SHP77 treated with DMSO at 0.1 percent for 48 hours (cell line): ENCODE data around the gene SSU72.
"Not testable (repeated sequence)": the region's sequence is repeated elsewhere in the genome, so short reads cannot be mapped to it uniquely, and the experiment has no call there.

ENCODE experiments used
- DNase-seq: peaks from one replicate; lab custom pipeline; 2025; lab: John Stamatoyannopoulos, UW

SSU72 gene

DNA sequence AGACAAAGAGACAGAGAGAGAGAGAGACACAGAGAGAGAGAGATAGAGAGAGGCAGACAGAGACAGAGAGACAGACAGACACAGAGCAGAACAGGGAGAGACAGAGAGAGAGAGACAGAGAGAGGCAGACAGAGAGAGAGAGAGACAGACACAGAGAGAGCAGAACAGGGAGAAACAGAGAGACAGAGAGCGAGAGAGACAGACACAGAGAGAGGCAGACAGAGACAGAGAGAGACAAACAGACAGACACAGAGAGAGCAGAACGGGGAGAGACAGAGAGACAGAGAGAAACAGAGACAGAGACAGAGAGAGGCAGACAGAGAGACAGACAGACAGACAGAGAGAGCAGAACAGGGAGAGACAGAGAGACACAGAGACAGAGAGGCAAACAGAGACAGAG lies 20.7 kb upstream of the SSU72 start:
- not testable (repeated sequence) for DNase-seq

DNA sequence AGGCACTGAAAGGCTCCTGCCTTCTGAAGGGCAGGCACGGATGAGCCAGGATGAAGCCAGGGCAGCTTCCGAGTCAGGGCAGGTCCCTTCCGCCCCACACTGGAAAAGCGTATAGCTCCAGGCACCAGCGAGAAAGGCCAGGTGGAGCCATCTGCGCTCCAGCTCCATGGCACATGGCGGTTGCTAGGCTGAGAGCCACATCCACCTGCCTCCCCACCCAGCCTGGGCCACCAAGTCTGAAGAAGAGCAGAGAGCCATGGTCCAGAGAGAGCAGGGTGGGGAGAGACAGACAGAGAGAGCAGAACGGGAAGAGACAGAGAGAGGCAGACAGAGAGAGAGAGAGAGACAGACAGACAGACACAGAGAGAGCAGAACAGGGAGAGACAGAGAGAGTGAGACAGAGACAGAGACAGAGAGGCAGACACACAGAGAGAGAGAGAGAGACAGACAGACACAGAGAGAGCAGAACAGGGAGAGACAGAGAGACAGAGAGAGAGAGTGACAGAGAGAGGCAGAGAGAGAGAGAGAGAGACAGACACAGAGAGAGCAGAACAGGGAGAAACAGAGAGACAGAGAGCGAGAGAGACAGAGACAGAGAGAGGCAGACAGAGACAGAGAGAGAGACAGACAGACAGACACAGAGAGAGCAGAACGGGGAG lies 20.1 kb upstream of the SSU72 start:
- DNase-seq: no peak

DNA sequence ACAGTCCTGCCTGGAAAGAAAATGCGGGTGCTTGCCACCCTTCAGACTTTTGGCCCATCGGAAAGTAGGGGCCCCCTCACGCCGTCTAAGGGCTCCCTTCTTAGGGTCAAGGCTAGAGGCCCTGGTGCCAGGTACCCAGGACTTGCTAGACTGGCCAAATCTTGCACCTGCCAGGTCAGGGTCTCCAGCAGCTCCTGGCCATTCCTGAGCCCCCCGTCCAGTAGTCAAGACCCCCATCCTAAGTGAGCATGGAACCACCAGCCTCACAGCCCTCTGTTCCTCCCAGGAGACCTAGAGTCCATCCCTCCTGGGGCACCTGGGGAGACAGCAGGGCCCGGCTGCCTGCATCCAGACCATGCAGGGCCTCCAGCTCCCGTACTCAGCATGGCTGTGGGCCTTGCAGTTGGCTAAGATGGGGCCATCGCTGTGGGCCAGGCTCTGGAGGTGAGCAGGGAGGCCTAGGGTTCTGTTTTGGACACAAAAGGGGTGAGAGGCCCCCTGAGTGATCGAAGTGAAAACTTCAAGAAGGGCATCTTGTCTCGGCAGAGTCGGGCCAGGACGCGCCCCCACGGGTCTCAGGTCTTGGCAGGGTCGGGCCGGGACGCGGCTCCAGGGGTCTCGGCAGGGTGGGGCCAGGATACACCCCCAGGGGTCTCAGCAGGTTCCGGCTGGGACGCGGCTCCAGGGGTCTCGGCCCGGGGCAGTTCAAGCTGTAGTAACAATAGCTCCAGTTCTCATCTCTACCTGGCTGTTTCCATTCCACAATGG lies 19.4 kb upstream of the SSU72 start:
- no peak for DNase-seq

DNA sequence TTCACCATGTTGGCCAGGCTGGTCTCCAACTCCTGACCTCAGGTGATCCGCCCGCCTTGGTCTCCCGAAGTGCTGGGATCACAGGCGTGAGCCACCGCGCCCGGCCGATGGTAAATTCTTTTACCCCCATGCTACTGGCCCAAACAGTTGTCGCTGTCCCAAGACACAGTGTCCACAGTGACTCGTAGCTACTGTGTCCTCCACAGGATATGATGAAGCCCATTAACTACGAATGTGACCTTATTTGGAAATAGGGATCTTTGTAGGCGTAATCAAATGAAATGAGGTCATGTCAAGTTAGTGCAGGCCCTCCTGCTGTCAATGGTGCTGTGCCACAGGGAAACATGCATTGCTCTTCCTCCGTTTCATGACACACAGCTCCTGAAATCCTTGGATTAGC lies 16.8 kb upstream of the SSU72 start:
- DNase-seq: no peak

DNA sequence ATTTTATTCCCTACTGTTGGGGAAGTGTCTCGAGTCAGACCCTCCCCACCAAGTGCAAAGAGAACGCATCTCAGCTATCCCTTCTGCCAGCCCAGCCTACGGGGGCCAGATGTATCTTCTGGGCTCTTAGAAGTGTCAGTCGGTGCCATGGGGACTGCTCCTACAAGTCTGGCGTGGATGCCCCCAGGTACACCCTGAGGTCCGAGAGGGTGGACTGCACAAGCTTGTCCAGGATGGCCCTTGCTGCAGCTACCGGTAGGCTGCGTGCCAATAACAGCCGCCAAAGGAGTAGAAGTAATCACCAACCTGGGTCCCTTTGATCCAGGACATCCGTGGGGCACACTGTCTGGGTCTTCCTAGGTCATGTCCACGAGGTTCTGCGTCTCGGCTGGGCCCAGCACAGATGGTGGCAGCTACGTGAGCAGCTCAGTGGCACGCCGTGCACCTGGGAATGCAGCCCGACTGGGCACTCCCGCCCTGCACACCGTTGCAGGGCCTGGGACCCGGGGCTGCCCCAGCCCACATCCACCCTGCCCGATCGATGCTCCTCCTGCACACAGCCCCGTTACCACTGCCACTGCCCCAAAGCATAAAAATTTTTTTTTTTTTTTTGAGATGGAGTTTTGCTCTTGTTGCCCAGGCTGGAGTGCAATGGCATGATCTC lies 8.8 kb upstream of the SSU72 start:
- no peak for DNase-seq

DNA sequence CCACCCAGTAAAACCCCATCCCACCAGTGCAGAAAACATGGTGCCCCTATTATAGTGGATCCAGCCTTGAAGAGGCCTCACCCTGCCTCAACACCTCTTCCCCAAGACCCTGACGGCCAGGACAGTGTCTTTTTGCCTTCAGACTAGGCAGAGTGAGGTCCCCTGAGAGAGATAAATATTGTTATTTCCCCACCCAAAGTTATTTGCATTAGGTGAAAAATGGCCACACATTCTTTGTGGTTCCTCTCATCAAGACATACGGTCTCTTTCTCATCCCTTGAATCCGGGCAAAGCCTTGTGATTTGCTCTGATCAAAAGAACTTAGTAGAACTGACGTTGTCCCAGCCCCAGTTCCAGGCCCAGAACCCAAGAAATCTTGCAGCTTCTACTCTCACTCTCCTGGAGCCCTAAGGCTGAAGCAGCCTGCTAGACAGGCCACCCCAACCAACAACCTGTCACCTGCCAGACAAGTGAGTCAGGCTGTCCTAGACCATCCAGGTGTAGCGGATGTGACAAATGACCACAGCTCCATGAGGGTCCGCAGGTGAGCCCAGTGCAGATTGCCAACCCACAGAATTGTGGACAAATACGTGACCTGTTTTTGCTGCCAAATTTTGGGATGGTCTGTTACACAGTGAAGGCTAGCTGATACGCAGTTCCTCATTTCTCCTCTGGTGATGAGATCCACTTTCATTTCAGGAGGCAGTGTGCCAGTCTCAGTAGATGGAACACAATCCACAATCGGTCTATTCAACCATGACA lies 8.1 kb upstream of the SSU72 start:
- DNase-seq: no peak

DNA sequence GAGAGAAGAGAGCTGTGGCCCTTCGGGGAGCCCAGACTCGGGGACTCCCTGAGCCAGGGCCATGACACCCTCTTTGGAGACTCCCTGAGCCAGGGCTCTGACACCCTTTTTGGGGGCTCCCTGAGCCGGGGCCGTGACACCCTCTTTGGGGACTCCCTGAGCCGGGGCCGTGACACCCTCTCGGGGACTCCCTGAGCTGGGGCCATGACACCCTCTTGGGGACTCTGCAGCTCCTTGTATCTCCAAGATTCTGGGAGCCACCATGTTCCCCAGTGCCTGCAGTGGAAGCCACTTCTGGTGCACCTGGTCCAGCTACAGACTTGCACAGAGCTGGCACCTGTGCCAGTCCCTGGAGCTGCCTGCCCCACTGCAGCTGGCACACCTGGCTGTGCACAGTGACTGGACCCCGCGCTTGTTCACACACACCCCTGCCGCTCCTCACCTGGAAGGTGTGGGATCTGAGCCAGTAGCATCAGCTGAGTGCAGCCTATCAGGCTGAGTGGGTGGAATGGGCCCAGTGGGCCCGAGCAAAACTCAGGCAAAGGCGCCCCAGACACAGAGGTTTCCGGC lies 3.8 kb upstream of the SSU72 start:
- no peak for DNase-seq

DNA sequence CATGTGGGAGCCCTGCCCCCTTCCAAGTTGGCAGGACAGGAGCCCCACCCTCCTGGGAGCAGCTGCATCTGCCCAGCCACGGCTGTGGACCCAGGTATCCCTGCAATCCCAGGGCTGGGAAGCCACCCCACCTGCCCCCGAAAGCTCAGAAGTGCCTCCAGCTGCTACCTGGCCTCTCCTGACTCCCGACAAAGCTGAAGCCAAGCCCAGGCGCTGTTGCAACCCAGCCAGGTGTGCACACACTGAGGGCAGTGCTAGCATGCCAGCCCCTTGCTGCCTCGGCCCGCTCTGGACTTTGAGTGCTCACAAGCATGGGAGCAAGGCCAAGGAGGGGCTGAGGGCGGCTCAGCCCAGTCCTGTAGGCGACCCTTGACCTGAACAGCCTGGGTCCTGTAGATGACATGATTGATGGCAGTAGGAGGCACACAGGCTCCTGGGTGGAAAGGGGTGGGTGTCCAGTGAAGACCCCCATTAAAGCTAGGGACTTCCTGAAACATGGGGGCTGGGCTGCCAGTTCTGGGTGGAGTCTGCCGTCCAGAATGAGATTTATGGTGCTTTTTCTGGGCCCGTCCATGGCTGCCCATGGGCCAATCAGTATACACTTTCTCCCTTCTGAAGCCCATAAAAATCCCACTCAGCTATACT lies 2.8 kb upstream of the SSU72 start:
- DNase-seq: no peak

DNA sequence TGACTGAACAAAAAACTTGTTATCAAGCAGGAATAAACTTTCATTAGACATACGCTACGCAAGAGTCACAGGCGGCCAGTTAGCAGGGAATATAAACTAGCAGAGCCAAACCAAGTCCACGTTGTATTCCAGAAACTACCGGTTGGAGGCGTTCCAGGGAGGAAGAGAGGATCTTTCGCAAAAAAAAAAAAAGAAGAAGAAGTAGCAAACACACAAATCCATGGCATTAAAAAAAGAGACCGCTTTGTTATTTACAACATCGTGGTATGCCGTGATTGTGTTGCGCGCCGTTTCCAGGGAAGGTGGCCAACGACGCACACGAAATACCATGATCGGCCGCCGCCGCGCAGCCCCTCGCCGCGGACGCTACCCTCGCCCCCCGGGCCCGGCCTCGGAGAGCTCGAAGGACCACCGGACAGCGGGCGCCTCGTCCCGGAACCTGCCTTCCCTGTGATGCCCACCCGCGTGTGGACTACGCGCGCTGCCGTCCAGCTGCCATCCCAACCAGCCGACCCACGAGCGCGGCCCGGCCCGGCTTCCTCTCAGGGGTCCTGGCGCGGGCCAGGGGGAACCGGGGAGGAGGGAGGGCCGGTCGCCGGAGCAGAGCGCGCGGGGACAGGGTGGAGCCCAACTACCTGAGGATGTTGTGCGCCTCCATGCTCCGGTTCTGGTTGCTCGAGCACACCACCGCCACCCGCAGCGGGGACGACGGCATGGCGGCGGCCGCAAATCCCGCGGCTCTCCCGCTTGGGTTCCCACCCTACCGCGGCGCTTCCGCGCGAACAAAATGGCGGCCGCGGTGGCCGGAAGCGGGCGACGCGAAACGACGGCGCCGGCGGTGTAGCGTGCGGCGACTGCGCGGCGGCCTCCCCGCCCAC lies 581 bp downstream of the SSU72 start:
- DNase-seq: peak; percentile 46

DNA sequence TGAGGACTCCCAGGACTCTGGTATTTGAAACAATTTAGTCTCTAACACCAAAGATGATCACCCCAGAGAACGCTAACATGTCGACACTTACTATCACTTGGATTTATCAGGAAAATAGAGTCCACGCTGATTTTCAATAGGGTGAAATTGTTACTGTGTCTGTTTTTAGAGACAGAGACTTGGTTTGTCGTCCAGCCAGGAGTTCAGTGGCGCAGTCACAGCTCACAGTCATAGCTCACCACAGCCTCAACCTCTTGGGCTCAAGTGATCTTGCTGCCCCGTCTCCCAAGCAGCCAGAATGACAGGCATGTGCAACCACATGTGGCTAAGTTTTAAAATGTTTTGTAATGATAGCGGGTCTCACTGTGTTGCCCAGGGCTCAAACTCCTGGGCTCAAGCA lies 5.3 kb downstream of the SSU72 start:
- DNase-seq: no peak

DNA sequence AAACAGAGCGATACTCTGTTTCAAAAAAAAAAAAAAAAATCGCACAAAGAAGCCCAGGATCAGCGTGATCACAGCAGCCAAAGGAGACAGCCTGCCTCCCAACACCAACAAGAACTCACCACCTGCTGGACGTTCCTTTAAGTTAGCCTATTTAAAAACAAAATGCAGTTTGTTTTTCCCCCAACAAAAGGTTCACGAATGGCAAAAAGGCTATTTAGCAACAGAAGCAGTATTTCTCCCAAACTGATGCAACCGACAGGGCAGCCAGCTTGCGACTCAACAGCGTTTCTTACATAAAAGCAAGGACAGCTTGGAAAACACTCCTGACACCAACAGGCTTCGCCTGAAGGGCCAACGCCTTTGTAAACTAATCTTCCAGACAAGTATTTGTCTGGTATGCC lies 6.8 kb downstream of the SSU72 start:
- DNase-seq: no peak

DNA sequence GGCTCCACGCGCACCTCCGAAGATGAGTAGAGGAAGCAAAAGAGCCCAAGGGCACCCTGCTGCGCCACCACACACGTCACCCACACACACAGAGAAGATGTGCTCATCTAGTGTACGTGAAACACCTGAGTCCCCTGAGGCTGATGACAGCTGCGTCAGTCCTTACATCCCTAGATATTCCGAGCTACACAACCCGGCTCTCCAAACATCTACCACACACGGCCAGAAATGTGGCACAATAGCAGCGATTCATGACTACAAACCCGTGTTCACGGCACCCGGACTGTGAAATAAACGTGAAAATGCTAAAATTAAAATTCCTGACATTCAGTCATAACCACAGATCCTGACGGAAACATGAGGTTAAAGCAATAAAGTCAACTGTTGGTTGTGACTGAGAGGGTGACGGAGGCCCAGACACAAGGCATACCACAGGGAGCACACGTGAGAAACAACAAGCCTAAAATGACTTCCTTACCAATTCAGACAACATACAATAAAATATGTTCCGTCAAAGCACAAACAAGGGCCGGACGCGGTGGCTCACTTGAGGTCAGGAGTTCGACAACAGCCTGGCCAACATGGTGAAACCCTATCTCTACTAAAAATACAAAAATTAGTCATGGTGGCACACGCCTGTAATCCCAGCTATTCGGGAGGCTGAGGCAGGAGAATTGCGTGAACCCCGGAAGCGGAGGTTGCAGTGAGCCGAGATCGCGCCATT lies 7.3 kb downstream of the SSU72 start:
- no peak for DNase-seq

DNA sequence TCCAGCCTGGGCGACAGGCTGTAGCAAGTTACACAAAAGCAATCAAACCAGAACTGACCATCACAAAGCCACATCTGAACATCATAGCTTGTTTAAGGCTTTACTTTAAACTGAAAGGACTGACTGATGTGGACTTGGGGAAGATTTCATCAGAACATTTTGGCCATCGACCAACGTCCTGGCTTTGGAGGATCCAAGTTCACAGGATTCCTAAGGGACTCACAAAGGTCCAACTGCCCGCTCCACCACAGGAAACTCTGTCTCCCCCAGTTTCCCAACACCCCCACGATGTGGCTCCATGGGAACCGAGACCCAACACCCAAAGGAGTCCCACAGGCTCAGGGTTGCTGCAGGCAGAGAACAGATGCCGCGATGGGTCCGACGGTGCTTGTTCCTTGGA lies 9.3 kb downstream of the SSU72 start:
- DNase-seq: no peak

DNA sequence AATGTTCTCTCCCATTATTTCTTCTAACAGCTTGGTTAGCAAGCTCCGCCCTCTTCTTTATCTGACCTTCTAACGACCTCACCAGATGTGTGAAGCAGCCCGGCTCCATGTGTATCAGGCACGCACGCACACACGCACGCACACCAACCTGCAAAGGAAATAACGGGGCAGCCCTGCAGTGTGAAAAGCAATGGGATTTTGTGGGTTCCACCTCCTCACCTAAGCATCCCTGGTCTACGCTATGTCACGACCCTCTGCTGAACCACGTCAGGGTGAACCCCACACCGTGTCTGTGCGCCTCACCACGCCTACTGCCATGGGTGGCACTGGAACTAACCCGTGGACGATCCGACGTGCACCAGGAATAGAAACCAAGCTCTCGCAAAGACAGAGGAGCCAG lies 10.4 kb downstream of the SSU72 start:
- DNase-seq: no peak

DNA sequence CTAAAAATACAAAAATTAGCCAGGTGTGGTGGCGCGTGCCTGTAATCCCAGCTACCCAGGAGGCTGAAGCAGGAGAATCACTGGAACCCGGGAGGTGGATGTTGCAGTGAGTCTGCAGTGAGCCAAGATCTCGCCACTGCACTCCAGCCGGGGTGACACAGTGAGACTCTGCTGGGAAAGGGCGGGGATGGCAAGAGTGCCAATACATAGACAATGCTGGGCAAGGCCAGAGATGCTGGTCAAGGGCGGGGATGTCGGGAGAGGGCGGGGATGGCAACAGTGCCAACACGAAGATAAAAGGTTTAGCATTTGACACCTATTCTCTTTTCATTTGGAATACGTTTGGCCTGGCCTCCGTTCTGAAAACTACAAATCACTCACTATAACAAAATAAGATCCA lies 11.0 kb downstream of the SSU72 start:
- no peak for DNase-seq

DNA sequence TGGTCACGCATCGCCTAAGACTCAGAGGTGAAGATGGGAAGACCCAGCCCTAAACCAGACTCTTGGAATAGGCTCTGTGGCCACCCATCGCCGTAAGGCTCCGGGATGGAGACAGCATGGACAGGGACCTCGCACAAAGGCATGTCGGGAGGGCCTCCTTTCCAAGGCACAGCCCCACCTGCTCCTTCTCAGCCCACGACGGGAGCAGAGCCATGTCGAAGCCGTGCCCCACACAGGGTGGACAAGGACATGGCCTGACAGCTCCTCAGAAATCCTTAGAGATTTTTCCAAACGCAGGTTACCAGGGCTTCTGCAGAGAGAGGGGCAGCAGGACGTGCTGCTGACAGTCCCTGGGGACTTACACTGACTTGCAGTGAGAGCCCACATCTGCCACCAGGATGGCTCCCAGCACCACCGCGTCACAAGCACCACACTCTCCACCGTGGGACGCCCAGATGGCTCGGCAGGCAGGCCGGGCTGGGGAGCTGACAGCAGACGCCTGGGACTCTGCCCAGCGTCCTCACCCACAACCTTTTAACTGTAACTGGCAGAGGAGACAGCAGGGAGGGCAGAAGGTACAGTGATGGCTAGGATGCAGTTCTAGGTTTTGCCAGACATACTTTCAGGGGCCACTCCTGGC lies 12.0 kb downstream of the SSU72 start:
- no peak for DNase-seq

DNA sequence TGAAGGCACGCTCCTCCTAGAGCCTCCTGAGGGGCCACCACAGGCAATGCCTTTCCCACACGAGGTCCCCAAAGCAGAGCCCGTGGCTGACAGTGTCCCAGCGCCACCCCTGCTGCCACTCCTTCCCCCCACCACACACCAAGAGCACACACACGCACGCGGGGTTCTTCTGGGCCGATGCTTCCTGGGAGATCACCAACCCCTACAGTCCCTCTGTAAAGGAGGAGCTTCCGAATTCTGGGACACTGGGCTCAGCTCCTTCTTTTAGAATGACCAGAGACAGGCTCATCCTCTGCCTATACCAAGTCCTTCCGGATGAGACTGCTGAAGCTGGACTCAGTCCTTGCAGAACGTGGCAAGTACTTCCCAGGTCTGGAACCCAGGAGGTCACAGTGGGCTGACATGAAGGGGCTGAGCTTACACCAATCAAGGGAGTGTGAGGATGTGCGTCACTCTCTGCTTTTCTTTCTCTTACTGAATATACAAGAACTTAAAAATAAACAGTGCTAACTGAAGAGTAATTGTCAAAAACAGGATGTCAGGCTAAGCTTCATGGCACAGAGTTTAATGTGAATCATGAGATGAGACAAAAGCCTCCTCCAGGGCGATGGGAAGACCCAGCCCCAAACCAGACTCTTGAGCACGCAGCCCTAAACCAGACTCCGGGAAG lies 12.7 kb downstream of the SSU72 start:
- no peak for DNase-seq

DNA sequence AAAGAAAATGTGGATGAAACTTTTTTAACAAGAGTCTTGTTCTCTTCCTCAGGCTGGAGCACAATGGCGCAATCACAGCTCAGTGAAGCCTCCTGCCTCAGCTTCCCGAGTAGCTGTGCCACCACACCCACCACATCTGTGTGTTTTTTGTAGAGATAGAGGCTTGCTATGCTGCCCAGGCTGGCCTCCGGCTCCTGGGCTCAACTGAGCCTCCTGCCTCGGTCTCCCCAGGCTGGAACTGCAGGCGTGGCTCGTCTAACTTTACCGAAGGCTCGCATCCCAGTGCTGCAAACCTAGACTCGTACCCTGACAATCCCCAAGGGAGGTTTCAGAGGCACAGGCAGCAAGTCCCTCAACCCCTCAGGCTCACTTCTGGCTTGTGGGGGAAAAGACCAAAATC lies 14.5 kb downstream of the SSU72 start:
- no peak for DNase-seq

DNA sequence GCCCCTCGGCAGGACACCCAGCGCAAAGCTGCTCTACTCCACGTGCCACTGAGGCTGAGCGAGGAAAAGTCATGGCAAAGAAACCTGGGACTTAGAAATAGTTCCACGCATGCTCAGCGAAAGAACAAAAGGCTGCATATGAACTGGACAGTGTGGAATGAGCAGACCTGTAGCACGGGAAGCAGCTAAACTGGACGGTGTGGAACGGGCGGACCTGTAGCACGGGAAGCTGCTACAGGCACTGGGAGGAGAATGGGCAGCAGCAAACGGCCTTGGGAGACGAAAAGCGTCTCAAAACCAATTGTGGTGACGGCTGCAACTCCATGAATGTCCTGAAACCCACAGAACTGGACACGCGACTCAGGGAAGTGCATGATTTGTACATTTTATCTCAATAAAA lies 15.6 kb downstream of the SSU72 start:
- no peak for DNase-seq
